NK-92 (cell line): ENCODE results near the gene GAS2.

Source experiments
- DNase-seq: peaks from one replicate; lab custom pipeline; 2025; ENCODE audit not compliant: unreplicated experiment; lab: John Stamatoyannopoulos, UW

Gene GAS2

DNA sequence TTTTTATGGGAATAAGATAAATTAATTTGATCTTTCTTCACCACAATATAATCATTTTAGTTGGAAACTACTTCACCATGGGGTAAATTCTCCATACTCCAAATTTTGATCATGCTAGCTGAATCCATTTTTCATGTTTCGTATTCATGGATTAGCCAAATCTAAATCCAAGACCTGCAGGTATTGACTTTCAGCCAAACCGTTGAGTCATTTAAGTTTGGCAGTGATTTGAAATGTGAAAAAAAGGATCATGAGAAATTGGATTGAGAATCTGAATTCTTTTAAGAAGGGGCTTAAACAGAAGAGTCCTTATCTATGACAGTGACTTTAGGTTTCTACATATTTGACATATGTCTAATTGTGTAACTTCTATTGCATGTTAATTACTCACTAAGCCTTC, 5.3 kb downstream of the GAS2 start:
- DNase-seq = no peak

DNA sequence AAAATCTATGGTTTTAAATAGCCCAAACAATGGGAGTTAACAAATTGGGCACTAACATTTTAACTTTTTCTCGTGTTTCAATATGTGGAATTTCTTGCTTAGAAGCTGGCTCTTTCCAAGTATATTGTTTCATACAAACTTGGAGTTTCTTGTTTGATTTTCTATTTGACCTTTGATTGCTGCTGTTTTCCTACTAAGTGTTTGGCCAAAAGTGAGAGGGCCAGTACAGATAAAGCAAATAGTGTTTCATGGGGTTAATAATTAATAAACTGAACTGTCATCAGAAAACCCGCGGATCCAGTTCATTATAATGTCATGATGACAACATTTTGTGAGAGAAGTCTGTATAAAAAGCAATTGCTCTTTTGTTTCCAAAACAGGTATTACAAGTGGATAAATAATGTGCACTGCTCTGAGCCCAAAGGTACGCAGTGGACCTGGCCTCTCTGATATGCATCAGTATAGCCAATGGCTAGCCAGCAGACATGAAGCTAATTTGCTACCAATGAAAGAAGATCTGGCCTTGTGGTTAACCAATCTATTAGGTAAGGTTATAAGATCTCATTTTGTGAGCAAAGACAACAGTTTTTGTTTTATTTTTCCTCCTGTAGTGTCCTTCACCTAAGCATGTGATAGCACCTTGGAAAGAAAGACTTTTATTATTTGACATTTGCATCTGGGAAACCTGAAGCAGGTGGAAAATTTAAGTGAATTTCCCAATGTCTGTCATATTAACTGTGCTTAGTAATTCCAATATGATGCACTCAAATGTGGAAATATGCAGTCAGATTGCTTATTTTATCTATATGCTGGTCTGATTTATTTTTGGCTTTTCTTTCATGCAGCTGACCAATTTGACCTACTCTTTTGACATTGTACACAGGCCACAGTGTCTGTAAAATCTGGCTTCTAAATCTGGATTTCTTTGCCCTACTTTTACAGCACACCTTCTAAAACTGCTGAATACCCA, 8.3 kb downstream of the GAS2 start:
- DNase-seq = no peak

DNA sequence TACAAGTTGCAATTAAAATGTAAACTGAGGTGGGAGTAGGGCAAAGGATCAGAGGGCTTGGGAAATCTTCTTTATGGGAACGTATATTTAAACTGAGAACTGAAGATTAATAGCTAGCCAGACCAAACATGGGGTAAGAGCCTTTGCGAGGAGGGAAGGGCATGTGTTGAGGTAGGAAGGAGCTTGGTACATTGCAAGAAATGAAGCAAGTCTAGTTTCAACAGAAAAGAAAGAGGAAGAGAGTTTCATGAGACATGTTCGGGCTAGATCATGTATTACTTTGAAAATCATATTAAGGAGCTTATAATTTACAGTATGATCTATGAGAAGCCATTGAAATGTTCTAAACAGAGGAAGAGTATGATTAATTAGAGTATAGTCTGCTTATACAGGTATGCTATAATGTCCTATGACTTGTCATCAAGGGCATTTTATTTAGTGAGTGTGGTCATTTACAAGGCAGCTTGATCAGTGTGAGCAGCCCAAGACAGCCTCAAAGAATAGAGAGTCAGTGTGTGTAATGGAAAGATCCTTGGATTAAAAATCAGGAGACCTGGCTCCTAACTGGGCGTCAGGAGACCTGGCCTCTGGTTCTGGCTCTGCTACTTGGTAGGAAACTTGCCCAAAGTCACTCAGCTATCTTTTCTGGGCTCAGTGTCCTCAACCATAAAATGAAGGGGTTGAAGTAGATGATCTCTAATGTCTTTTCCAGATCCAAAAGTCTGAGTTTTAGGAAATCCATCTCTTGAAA, 10.9 kb downstream of the GAS2 start:
- no peak for DNase-seq

DNA sequence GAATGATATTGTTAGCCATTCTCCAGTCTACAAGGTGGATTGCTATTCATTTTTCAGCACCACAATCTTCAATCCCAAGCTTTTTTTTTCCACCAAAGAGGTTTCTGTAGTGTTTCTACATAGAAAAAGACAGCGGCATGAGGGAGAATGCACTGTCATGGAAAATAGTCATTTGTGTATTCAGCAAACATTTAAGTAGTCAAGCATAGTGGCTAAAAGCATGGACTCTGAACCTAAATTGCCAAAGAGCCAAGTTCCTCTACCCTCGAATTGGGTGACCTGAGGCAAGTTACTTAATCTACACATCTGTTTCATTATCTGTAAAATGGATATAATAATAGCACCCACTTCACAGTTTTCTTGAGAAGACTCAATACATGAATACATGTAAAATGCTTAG, 14.2 kb downstream of the GAS2 start:
- DNase-seq = no peak

DNA sequence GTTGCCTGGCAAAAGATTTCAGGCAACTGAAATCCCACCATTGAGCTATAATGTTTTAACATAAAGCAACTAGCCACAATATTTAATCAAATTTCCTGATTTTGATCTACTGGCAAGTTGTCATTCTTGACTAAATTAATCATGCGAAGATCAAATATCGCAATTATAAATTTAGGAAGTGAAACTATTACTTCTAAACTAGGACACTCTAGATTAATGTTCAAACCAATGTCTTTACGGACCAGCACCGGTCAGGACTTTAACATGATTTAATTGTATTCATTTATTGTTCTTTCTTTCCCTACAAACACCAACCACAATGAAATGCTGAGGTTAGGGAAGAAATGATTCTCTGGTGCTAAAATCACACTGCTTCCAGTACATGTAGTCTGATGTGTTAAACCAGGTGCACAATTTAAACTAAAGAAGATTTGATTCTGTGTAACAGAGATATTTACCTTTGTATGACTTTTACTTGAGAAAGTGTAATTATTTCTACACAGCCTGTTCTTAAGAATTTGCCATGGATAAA, 14.9 kb downstream of the GAS2 start:
- DNase-seq = no peak

DNA sequence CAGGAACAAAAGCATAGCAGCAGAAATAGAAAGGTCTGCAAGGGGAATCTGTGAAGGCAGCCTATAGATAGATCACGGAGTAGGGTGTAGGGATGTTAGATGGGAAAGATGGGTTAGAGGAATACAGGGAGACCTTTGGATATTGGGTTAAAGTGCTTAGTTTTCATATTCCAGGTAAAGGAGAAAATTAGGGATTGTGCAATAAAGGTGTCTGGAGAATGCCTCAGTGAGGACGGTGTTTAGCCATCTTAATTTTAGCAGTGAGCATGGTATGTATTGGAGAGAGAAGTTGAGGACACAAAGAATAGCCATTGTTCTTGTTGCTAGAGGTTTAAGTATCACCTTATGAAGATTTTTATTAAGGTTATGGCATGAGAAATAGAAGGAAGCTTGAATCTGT, 17.7 kb downstream of the GAS2 start:
- DNase-seq = no peak

DNA sequence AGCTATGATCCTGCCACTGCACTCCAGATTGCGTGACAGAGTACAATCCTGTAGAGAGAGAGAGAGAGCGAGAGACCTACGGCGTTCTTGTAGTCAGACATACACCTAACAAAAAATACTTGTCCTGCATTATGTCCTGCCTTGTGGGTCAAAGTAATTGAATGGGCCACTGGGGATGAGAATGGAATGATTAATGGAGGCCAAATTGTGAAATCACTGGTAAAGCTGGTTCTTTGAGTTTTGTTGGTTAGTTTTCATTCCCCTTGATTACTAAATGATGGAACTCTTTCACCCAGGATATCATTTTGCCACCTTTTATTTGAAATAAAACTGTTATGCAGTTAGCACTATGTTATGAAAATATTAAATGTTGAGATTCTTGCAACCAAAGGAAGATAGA, 18.7 kb downstream of the GAS2 start:
- DNase-seq = no peak

DNA sequence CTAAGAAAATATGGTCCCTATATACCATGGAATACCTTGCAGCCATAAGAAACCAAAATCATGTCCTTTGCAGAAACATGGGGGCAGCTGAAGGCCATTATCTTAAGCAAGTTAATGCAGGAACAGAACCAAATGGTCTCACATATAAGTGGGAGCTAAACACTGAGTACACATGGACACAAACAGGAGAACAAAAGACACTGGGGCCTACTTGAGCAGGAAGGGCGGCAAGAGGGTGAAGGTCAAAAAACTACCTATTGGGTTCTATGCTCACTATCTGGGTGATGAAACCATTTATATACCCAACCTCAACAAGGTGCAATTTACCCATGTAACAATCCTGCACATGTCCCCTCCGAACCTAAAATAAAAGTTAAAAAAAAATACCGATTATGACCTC, 22.5 kb downstream of the GAS2 start:
- DNase-seq = no peak

DNA sequence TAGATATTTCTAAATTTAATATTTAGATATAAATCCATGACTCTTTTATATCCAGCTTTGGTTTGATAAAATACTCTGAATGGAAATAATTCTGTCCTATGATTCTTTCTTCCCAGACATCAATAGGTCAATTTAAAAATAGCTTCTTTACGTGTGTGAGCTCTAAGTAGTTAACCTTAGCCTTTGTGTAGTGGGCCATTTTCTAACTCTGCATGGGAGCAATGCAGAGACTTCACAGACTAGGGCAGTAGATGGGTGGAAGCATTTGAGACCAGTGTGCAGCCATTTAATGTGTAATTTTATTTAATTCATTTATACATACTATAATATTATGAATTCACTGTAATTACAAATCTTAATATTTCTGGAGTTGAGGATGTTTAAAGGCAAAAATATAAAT, 23.8 kb downstream of the GAS2 start:
- DNase-seq = no peak

DNA sequence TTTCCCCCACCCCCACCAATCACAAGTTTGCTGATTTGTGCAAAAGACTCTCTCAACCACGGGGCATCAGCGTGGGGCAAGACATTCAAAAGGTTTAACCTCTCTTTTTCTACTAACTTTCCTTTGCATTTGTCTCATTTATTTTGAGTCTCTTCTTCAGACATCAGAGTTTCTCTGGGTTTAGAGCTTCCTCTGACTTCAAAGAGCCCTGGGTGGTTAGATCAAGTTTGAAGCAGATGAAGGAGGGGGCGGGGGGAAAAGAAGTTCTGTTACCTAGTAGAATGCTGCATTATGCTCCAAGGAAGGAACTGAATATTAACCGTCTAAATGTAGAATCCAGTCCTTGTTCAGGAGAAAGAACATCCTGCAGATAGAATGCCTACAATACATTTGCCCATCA, 24.5 kb downstream of the GAS2 start:
- DNase-seq = no peak

DNA sequence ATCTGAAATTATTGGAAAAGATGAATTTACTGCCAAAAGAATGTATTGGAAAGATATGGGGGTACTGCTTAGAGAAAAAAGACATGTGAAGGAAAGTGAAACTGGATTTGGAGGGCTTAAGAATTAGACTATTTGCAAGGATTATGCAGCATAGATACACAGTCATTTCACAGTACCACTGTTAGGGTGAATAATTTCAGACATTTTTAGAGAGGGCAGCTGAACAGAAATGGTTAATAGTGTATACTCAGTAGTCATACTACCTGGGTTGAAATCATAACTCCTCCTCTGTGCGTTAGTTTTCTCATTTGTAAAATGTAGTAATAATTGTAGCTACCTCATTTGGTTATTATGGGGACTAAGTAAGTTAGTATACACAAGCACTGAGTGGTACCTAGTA, 33.0 kb downstream of the GAS2 start:
- DNase-seq = no peak

DNA sequence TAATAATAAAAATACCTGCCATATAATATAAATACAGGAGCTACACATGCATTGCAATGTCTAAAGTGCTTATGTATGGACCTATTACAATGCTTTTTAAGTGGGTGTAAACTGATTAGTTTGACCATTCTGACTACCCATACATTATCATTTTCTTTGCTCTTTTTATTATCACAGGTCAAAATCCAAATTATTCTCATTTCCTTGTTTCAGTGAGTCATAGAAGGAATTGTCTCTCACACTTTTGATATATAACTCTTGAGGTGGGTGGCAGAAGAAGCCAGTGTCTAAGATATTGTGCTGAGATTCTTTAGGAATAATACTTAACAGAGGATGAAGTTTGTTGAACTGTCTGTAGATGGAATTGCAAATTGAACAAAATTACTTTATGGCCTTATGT, 35.6 kb downstream of the GAS2 start:
- DNase-seq = no peak

DNA sequence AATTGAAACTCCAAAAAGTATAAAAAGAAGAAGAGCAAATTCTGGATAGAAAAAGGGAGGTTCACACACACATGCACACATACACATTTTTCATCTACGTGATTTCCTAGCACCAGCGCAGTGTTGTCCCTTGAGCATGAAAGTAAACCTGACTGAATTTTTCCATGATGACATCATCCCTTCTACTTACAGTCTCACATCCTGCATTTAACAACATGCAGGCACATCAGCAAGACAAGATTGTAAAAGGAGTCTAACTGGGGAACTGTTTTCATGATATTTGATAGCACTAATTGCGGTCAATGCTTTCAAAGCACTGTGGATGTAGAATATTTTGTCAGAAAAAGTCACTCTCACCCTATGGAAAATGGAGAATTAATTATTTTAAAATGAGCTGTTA, 36.6 kb downstream of the GAS2 start:
- no peak for DNase-seq

DNA sequence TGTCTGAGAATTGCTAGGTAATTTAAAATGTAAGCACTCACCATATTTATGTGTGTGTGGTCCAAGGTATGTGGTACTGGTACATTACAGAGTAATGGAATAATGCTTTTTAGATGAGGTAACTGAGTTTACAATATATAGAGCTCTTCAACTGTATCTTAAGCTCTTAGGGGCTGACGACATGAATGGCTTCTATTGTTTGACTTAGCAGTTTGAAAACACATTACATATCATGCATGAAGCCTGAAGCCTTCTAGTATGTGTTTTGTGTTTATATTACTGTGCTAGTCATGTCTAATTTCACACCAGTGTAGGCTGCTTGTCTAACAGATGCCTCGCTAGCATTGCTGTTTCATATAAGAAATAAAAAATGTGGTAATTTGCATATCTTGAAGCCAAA, 37.2 kb downstream of the GAS2 start:
- DNase-seq = no peak

DNA sequence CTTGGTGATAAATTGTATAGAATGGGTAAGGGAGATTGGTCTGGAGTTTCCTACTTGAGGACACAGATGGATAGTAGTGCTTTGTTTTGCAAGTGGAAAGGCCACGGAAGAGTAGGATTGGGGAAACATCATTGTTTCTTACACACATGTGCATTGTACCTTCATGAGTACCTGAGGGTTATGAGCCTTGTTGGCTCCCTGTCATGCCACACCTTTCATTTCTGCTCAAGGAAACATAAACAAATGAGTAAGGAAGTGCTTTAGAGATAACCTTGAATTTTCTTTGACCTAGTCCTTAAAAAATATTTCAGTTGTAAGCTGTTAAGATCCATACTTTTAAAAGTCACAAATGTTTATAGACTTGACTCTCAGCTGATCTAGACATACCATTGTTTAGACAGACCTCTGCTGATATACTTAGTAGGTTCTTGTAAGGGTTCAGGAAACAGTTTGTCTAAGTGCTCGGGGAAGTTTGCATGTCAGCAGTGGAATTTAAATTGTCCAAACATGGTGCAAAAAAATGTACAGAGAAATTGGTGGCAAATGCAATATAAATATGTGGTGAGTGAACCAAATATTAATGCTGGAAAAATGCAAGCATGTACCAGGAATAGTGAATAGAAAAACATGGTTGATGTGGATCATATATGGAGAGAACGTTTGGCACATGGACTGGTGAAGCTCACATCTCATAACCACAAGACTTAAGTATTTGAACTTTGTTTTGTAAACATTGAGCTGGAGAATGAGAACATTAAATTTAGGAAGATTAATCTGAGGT, 40.9 kb downstream of the GAS2 start:
- DNase-seq = no peak

DNA sequence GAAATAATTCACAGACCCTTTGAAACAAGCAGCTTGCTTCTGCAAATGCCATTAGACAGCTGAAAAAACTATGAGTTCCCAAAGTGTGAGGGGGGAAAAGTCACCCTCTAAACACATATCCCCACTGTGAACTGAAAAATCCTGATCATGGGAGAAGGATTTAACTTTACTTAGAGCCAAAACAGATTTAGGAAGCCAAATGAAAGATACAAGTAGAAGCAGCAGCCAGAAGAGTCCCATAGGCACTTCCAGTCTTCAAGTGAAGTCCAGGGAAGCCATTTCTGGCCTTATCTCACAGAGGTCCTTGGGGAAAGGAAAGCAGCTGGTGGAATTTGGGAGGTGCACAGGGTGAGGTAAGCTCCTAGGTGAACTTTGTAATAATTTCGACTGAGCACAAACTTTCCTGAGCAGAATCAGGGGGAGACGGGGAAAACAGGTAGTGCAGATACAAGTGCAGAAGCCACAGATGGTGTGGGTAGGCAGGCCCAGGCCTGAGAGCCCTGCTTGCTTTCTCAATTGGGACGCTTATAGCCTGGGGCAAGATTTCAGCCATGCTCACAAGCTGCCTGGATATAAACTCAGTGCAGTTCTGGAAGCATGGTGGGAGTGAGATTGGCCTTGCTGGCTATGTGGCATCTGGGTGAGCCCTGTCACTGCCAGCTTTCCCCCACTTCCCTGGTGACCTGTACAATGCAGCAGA, 44.8 kb downstream of the GAS2 start:
- no peak for DNase-seq

DNA sequence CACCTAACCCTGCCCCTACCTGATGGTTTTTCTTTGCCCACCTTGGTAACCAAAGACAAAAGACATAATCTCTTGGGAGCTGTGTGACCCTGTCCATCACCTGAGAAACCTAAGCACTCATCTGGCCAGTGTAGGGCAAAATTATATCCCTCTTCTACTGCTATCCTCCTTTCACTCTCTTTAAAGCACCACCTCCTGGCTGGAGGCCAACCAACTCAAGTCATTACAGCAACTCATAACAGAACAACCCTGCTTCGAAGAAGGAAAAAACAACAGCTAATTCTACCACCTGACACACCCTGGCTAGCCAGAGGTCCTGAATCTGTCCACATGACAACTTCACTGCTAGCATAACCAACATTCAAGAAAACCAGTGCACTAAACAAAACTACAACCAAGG, 45.5 kb downstream of the GAS2 start:
- DNase-seq = no peak

DNA sequence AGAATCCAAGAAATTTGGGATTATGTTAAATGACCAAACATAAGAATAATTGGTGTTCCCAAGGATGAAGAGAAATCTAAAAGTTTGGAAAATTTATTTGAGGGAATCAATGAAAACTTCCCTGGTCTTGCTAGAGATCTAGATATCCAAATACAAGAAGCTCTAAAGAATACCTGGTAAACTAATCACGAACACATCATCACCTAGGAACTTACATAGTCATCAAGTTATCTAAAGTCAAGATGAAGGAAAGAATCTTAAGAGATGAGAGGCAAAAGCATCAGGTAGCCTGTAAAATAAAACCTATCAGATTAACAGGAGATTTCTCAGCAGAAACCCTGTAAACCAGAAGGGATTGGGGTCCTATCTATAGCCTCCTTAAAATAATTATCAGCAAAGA, 46.9 kb downstream of the GAS2 start:
- no peak for DNase-seq

DNA sequence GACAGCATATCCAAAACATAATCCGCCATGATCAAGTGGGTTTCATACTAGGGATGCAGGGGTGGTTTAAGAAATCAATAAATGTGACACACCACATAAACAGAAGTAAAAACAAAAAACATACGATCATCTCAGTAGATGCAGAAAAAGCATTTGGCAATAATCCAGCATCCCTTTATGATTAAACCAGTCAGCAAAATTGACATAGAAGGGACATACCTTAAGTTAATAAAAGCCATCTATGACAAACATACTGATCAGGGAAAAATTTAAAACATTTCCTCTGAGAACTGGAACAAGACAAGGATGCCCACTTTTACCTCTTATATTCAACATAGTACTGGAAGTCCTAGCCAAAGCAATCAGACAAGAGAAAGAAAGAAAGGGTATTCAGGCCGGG, 49.6 kb downstream of the GAS2 start:
- no peak for DNase-seq

DNA sequence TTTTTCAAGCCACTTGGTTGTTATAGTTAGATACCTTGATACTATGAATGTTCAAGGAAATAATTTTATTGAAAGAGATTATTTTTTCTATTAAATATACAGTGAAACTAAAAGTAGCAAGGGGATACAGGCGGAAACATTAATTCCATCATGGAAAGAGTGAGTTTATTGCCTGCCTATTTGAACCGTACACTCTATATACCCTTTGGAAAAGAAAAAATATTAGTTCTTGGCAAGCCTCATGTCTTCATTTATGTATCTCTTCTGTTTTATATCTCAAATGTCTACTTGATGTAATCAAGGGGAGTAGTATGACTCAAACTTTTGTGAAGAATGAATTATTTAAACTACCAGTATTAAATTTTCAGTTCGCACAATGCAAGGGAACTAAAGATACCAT, 54.0 kb downstream of the GAS2 start:
- DNase-seq = no peak

DNA sequence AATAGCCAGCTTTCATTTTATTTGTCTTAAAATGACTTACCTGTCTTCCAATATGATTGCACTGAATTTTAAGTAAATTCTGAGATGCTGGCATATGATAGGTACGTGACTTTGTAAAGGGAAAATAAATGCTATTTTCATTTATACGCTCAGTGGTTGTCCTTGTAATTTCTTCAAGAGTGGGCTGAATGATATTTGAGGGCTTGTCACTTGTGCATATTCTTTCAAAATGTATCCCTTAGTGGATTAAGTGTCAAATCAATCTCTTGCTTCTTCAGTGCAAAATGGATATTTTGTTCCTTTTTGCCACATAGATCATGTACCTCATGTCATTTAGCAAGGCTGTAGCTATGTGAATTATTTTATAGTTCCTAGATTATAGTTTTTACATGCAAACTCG, 56.9 kb downstream of the GAS2 start:
- no peak for DNase-seq
